Dedifferentiated amniotic fluid mesenchymal stem cell (primary cell): ENCODE results near the gene RNF130.
A peak's percentile ranks its signal among the peaks of the same experiment; 100 is the strongest.

Source experiments
- DNase-seq: peaks from one replicate; pipeline ENCODE4 v3.0.0-alpha.2; 2016; ENCODE audit errors: extremely low spot score

The RNF130 gene

DNA sequence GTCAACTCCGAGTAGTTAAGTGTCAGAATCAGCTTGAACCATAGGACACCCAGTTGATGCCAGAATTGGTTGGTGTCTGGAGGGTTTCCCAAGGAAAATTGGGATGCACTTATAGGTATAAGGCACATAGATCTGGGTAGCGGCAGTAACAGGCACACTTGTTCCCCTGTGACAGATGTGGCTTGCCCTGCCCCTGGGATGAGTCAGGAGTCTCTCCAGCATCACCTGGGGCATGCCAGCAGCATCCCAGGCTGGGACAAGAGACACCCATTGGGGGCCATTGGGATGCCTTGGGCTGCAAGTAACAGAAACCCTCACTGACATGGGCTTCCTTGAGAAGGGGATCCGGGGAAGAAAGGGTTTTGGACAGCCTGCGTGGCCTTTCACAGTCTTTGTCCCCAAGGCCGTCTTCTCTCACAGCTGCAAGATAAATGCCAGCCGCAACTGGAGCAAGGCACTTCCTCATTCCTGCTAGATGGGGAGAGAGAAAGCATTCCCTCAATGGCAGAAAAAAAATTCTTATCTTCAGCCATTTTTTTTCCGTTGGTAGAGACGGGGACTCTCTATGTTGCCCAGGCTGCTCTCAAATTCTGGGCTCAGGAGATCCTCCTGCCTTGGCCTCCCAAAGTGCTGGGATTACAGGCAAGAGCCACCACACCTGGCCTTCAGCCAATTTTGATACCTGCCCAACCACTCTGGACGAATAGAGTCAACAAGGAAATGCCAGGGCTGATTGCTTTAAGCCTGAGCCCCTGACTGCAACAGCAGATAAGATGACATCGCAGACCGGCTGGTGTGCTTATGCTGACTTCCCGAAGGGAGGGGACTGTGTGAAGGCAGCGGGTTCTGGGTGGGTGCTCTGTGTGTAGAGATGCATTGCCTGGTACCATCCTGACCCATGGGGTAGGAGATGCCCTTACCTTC is 13.3 kb upstream of the RNF130 start:
- no peak for DNase-seq

DNA sequence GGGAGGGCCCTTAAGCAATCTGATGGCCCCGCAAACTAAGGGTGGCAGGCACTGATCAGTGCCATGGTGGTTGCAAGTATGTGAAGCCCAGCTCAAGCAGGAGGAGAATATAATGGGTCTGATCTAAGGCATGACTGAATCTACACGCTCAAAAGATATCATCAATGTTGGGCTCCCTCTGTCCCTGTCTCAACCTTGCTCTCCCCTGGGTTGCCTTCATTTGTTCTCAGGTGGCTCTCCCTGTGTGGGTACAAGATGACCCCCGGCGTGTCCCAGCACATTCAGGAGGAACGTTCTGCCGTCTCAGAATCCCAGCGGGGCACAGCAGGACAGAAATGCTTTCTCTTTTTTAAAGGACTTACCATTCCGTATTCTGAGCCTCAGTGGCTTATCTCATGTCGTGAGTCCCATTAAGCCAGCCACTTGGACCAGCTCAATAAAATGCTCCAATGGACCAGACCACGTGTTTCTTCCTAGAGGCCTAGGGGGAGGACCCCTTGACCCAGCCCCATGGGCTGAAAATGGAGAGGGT is 12.0 kb upstream of the RNF130 start:
- no peak for DNase-seq

DNA sequence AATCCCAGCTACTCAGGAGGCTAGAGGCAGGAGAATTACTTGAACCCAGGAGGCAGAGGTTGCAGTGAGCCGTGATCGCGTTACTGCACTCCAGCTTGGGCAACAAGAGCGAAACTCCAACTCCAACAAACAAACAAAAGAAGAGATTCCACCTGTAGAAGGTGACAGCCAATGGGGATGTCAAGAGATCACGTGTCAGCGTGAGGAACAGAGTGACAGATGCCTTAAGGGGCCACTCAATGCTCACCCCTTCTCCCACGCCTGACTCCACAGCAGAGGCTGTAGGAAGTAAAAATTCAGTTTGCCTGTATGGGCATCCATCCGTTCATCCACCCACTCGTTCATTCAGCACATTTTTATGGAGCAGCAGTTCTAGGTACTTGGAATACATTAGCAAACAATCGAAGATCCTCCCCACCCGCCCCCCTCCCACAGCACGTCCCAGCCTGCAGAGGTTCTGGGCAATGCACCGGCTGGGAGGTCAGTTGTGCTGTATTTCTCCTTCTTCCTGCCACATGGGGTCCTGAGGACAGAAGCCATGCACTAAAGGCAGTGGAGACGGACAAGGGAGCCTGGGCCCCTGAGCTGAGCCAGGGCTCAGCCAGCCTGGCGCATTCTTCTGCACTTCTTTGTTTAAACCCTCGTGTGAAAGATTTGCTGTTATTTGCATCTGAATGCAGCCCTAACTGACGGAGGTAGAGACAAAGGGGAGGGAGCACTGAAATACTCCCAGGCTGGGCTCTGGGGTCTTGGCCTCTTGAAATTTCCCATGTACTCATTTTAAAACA is 11.3 kb upstream of the RNF130 start:
- no peak for DNase-seq

DNA sequence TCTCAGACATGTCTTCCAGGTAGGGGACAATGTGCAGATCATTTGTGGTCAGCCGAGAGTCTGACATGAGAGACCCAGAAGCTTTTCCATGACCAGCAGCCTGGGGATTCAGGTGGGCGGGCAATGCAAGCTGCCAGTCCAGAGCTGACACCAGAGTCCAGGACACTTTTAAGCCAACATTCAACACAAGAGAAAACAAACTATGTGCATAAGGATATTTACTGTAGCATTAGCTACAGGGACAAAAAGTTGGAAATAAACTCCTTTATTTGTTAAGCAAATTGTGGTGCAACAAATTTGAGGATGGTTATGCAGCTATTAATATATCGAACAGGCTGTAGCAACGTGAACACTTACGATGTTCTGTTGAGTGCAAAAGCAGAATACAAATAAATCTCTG is 9.9 kb upstream of the RNF130 start:
- no peak for DNase-seq

DNA sequence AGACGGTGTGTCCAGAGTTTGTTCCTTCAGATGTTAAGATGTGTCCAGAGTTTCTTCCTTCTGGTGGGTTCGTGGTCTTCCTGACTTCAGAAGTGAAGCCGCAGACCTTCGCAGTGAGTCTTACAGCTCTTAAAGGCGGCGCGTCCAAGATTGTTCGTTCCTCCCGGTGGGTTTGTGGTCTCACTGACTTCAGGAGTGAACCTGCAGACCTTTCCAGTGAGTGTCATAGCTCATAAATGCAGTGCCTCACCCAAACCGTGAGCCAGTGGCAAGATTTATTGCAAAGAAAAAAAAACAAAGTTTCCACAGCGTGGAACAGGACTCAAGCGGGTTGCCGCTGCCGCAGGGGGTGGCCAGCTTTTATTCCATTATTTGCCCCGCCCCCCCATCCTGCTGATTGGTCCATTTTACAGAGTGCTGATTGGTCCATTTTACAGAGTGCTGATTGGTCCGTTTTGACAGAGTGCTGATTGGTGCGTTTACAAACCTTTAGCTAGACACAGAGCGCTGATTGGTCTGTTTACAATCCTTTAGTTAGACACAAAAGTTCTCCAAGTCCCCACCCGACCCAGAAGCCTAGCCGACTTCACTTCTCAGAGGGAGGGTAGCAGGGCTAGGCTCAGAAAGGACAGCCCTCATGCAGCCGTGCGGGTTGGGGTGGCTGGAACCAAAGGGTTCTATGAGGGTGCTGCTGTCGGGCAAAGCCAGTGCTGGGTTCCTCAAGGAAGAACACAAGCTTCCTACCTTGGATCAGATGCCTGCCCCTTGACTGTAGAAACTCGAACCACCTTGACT is 9.1 kb upstream of the RNF130 start:
- no peak for DNase-seq

DNA sequence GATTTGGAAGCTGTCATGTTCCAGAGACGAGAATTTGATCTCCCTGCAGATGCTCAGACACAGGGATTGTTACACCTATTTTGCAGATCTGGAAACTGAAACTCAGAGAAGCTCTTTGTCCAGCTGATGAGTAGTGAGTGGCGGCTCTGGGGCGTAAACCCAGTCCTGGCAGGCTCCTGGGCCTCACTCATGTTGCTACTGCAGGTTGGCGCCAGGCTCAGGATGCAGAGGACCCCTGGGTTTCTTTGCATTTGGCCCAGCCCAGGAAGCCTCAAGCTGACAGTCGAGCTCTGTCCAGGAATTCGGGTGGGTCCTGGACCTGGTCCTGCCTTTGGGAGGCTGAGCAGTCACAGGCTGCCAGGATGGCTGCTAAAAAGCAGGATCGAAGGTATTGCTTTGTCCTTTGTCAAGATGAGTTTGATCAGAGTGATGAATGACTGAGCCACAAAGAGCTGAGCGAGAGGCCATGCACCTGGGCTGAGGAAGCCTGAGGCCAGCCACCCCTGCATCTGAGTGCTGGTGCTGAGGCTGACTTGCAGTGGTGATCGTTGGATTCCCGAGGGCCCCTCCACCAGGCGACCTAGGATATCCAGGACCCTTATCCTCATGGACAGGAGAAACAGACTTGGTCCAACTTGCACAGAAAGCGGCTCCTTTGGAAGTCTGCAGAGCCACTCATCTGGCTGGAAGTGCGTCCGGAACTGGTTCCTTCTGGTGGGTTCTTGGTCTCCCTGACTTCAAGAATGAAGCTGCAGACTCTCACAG is 8.3 kb upstream of the RNF130 start:
- no peak for DNase-seq

DNA sequence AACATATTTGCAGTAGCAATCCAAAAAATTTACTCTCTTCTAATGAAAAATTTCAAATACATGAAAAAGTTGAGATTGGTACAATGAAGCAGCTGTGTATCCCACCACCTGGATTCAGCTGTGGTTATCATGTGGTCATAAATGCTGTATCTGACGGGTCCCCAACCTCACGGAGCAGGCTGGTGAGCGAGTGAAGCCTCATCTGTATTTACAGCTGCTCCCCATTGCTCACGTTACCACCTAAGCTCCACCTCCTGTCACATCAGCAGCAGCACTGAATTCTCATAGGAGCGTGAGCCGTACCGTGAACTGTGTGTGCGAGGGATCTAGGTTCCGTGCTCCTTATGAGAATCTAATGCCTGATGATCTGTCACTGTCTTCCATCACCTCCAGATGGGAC is 6.8 kb upstream of the RNF130 start:
- no peak for DNase-seq

DNA sequence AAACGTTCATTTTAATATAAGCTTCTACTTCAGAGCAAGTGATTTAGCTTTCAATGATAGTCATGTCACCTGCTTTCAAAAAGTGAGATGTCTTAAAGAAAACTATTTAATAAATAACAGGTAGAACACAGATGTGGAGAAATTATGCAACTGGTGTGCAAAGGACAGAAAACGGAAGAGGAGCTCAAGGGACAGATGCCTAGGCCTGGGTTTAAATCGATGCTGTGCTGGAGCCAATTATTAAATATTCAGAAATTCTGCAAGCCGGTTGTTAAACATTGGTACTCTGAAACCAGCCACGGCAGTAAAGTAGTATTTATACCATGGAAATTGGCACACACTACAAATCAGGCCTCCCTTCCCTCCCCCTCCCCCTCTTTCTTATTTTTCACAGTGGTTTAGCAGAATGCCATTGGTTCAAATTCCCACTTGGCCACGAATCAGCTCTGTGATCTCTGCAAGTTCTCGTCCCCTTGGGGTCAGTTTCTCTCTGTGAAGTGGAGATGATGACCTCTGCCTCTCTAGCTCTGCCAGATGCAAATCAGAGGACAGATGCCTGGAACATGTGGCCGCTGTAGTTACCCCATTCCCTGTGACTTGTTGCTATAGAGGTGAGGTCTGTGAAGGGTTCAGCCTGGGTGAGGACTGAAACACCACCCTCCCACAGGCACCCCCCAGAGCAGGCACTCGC is 6.2 kb upstream of the RNF130 start:
- DNase-seq: no peak

DNA sequence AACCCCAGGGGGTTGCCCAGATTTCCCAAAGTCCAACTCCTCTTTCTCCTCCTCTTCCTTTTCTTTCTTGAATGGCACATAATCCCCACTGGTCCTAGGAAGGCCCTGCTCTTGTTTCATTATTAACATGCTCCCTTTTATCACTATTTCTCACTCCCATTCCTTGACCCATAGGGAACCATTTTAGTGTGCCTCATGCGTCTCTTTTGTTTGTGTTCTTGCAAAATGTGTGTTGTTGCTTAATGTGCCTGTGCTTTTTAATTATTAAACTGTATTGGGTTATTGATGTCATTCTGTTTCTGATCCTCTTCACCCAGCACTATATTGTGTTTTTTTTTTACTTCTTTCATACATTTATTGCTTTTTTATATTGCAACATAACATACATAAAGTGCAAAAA is 4.1 kb upstream of the RNF130 start:
- no peak for DNase-seq

DNA sequence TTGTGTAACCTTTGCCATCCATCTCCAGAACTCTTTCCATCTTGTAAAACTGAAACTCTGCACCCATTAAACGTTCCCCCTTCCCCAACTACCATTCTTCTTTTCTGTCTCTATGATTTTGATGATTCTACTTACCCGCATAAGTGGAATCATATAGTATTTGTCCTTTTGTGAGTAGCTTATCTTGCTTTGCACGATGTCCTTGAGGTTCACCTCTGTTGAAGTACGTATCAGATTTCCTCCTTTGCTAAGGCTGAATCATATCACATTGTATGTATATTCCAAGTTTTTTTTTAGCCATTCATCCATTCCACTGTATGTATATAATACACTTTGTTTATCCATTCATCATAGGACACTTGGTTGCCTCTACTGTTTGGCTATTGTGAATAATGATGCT is 2.9 kb upstream of the RNF130 start:
- DNase-seq: no peak

DNA sequence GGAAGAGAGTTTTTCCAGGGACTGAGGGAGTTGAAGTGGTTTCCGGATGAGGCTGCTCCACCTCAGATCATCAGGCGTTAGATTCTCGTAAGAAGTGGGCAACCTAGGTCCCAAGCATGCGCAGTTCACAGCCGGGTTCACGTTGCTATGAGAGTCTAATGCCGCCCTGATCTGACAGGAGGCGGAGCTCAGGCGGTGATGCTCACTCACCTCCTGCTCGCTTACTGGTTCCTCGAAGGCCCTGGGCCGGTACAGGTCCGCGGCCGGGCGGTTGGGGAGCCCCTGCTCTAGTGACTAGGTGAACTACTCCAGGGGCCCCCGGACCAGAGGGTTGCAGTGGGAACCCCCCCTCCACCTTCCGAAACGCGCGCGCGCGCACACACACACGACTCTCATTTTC is 997 bp upstream of the RNF130 start:
- DNase-seq: no peak

DNA sequence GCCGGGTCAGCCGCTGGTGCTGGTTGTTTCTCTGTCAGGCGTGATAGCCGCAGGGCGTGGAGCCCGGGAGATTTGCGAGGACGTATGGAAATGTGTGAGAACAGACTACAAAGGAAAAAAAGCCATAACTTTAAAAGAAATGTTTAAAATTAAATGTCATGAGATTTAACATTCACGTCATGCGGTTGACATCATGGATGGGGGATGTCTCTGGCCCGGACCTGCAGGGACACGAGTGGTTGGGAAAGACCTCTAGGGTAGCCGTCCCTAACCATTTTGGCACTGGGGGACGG is 643 bp upstream of the RNF130 start:
- DNase-seq: no peak

DNA sequence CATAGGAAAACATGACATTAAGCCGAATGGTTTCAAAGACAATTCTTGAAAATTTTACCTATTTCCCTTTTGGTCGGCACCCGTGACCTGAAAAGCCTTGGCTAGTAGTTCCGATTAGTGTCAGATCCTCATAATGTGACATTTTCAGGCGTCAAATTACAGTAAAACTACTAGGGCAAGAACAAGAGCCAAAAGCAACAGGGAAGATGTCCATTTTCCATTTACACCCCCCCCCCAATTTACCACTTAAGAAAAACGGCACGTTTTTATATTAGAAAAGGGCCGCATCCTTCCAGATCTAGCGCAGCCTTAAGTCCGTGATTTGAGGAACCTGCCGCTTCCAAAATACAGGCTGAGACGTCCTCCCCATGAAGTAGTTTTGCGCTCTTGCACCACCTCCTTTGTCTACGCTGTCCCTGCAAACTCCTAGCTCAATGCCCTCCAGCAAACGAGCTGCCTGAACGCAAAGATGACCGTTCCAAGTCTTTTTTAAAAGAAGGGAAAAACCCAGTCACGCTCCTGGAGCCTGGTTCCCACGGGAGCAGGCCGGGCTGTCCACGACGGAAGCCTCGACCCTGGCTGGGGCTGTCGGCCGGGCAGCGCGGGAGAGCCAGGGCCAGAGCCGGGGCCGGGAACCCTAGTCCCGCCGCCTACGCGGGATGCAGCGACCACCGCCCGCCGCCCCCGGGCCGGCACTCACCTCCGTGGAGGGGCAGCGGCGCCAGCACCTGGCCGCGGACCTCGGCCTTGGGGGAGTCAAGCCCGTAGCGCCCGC is 616 bp downstream of the RNF130 start:
- DNase-seq: peak; percentile 45

DNA sequence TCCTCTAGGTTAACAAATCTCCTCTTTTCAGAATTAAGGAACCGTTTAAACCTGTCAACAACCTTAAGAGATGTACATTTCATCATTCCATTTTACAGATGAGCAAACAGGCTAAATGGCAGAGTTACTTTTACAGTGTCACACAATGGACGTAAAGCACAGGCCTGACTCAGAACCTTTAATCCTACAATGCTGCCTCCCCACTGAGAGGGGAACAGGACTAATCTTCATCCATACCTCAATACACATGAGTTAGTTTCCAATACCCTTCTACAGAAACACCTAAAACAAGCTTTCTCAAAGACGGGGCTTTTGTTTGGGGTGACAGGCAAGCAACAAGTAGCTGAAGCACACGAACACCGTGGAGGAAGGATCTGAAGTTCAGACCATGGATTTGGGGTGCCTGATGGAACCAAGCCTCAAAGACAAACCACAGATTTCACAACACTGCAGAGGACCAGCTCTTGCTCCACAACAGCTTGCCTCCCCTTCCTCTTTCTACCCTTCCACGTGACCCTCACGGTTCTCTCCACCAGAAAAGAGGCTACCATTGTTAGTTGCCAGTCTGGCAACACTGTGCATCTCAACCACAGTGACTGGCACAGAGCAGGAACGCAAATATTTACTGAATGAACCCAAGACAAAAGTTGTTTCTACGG is 1.8 kb downstream of the RNF130 start:
- no peak for DNase-seq

DNA sequence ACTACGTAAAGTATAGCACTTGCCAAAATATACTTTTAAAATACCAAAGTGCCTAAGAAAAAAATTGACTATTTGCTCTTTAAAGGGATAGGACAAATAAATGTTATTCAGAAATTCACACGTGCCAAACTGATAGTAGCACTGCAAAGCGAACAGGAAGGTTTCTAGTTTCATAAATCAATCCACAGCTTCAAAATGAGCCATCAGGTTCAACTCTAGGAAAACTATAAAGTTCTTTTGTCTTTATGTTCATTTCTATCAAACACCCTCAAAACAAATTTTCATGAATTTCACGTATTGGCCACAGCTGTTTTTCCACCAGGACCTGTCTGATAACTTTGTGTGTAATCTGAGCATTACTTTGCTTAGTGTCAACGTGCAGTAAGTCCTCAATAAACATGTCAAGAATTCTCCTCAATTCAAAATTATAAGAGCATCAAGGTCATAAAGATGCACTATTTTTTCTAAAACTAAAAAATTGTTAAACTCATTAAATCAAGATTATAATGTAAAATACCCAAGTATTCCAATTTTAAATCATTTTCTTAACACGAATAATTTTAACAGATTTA is 3.0 kb downstream of the RNF130 start:
- DNase-seq: no peak

DNA sequence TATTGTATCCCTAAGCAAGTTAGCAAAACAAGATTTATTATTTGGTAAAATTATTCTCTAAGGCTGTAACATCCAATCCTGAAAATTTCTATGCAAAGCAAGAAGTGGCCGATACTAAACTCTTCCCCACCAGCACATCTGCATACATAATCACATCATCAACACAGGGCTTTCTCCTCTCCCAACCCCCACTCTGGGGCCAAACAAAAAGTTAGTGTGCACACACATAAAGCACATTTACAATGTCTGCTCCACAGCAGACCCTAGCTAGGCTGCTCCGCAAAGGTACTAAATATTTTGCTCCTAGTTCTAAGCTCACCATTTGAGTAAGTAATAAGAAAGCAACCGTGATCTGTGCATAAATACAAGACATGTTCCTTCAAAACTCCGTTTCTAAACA is 3.6 kb downstream of the RNF130 start:
- no peak for DNase-seq

DNA sequence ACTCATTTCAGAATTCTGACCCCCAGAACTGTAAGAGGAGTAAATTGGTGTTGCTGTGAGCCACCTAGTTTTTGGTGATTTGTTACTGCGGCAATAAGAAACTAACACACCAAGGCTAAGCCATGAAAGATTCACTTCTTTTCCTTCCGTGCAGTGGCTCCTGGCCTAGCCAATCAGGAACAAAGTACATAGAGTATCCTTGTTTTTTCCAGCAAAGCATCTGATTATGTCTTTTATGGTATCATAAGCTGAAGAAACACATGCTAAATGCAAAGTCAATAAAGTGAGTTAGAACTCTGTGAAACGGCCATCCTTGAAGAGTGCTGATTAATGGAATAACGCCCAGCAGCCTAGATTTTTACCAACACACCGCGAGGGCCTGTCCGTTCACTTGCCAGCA is 11.4 kb downstream of the RNF130 start:
- no peak for DNase-seq

DNA sequence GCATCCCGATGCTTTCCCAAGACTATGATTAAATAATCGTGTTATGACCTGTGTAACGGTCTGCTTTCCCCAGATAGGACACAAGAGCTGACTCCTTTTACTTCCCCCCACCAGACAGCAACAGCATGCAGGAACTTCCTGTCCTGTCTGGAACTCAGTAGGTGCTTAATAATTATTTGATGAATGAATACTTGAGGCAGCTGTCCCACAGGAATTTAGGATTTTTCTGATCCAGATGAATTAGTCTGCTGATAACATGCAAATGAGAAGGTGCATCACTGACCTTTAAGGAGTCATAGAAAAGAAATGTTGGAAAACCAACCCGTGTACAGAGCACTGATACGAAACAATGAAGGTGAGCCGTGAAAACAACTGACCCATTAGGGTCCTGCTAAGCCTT is 12.2 kb downstream of the RNF130 start:
- DNase-seq: no peak

DNA sequence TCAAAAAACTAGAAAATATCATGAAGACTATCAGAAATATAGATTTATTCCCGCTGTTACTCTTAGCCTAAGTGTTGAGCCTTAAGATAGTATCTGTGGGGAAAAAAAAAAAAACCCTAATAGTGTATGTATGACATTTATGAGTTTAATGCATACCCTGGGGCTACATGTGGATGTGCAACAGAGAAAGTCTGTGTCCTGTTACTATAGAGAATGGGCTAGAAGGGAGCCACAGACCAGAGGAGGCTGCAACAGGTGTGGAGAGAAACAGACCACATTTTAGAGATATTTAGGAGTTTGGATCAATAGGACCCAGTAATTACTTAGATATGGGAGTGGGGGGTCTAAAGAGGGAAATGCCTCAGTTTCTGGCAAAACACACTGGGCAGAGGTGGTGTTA is 15.4 kb downstream of the RNF130 start:
- no peak for DNase-seq
